Urothelium cell line (cell line): ENCODE measurements around the gene C4orf50.

Source experiments
- DNase-seq: peaks from one replicate; pipeline ENCODE4 v3.0.0; 2011; ENCODE audit warnings: low spot score, mixed read lengths
- FAIRE-seq: peaks from 2 replicates; lab custom pipeline; 2011; peaks lifted over from hg19 to GRCh38; lab: Jason Lieb, UNC

Gene C4orf50

DNA sequence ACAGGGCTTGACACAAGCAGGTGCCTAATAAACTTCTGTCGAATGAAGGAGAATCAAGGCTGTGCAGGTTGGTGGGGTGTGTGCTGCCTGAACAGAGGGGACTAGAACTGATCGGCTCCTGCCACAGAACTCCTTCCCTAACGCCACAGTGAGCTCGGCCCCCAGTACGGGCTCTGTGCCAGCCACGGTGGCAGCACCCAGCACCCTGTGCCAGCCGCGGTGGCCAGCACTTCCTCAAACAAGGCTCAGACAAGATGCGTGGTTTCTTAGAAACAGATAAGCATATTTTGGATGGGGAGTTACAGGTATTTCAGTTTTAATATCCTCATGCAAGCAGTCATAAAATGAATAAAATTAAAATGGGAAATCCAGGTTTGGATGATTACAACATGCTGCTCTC is 26.0 kb upstream of the C4orf50 start:
- DNase-seq (no peak), FAIRE-seq (no peak)

DNA sequence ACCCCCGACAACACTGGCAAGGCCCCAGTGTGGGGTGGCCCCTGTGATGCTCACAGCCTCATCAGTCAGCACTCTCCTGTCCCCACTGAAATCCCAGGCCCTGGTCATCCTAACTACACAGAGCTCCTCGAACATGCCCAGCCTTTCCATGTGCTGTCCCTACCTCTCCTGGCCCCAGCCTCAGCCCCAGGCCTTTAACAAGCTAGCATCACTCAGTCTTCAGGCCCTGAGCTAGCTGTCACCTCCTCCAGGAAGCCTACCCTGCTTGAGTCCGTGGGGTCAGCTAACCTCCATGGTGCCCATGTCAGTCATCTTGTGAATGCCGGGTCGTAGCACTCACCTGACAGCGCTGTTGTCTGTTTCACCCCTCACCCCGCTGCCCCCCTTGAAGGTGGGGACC is 25.6 kb upstream of the C4orf50 start:
- FAIRE-seq = no peak
- no peak for DNase-seq

DNA sequence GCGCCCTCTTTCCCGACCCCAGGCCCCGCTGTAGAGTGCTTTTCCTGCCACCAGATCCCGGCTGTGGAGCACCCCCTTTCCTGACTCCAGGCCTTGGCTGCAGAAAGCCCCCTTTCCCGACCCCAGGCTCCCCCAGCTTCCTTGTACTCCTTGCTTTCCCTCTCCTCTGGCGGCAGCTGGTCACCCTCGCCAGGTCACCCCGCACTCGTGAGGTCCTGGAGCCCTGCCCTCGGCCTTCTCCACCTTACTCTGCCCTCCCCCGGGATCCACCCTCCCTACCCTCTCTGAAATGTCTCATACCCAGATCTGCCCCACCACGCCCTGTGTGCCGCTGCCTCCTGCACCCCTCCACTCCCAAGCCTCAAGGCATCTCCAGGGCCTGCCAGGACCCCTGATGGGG is 25.0 kb upstream of the C4orf50 start:
- no peak for DNase-seq
- FAIRE-seq = no peak

DNA sequence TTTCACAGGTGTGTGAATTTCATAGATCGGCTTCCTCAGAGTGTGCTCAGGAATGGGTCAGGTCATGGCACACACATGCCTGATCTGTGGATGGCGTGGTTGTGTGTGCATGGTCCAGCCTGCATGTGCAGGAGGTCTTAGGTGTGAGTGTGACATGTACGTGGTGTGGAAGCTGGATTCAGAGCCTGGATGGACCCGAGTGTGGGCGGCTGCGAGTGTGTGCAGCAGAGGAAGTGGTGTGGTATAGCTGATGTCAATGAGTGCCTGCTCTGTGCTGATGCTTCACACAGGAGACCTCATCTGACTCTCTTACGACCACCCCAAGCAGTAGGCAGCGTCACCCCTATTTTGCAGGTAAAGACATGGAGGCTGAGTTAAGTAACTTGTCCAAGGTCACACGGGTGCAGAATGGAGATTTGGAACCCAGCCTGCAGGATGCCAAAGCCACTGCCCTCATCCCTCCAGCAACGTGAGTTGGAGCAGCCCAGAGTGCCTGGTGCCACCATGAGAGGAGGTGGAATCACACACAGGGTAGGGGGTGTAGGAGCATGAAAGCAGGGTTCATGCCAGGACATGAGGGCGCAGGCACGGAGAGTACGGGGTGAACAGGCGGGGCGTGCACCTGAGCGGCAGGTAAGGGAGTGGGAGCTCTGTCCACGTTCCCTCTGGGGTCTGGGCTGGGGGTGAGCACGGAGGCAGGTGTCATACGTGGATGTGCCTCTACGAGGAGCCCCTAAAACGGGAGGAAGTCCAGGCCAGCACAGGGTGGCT is 24.2 kb upstream of the C4orf50 start:
- no peak for DNase-seq
- FAIRE-seq = no peak

GRCh38 chr4:6041800-6042199 is 23.6 kb upstream of the C4orf50 start:
- DNase-seq (no peak), FAIRE-seq (no peak)

DNA sequence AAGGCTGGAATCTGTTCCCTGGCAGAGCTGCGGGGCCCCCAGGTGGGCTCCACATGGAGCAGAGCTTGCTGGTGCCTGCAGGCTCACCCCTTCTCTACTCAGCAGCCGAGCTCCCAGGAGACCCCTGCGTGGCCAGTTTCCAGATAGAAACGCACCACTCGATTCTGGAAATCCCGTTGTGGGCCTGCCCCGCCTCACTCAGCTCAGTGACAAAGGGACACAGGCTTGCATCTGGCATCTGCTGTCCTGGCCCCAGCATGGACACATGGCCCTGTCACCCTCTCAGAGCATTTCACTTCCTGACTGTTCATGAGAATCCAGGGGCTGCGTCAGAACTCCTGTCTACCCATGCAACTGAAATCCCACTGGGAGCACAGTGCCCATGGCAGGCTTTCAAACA is 20.5 kb upstream of the C4orf50 start:
- DNase-seq = no peak
- FAIRE-seq = no peak

GRCh38 chr4:6035786-6036185 is 17.6 kb upstream of the C4orf50 start:
- no peak for FAIRE-seq
- no peak for DNase-seq

DNA sequence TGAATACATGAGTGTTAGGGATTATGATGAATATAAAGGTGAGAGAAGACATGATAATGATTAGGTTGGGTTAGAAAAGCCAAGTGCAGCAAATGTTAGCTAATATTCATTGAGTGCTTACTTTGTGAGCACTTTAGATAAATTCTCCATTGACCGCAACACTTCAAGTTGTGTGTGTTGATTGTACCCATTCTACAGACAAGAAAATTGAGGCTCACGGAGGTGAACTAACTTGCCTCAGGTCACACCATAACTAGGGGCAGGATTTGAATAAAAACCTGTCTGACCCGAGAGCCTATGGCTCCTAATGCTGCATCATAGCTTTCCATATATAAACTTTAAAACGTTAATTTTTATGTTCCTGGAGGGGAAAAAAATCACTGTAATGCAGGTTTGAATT is 15.2 kb upstream of the C4orf50 start:
- DNase-seq (no peak), FAIRE-seq (no peak)

GRCh38 chr4:6032249-6033244 is 14.3 kb upstream of the C4orf50 start:
- DNase-seq = no peak
- FAIRE-seq = no peak

GRCh38 chr4:6031846-6032245 is 13.6 kb upstream of the C4orf50 start:
- DNase-seq (no peak), FAIRE-seq (no peak)

GRCh38 chr4:6030679-6031078 is 12.4 kb upstream of the C4orf50 start:
- no peak for FAIRE-seq
- no peak for DNase-seq

DNA sequence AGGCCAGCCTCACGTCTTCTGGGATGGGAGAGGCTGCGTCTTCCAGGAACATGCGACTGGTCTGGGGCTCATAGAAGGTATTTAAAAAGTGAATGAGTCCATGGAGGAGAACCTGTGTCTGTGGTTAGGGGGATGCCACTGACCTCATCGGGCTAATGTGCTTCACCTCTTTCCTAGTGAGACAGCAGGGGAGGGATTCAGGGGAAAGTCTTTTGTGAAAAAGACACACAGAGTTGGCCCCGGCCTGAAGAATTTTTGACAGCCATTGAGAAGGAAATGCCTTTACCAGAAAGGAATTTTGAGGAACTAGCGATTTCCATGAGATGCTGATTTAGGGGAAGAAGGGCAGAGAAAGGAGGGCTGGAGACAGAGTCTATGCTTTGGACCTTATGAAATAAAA is 11.0 kb upstream of the C4orf50 start:
- FAIRE-seq = no peak
- DNase-seq = no peak

GRCh38 chr4:6028168-6028567 is 9.9 kb upstream of the C4orf50 start:
- no peak for DNase-seq
- FAIRE-seq = no peak

DNA sequence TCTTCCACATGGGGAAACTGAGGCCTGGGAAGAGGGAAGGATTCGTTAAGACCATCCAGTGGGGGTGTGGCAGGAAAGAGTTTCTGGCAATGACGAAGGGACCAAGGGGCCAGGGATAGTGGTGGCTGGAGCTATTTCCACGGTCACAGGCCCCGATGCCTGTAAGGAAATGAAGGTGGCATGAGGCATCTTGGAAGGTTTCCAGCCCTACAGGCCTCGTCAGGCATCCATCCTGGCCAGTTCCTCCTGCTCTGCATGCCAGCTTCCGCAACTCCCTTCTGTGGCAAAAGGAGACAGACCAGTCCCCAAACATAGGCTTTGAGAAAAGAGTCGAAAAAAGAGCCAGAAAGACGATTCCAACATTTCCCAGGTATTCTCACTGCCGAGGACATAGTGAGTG is 9.2 kb upstream of the C4orf50 start:
- DNase-seq (no peak), FAIRE-seq (no peak)

GRCh38 chr4:6024313-6024960 is 6.2 kb upstream of the C4orf50 start:
- DNase-seq (no peak), FAIRE-seq (no peak)

DNA sequence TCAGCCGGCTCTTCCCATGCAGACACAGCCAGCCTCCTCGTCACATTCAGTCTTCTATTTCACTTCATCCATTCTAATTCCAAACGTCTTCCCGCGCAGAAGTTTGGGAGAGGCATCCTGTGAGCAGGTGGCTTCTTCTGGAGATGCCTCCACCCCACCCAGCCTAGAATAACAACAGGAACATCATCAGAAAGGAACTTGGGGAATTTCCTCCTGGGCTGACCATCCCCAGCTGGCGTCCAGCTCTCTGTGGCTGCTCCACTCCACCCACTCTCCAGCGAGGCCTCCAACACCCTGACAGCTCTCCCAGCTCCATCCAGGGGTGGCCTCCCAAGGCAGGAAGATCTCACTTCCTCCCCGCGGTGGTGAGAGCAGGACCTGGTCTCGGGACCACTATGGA is 5.5 kb upstream of the C4orf50 start:
- FAIRE-seq = no peak
- no peak for DNase-seq

- FAIRE-seq (no peak), DNase-seq (no peak)
Observed at GRCh38 chr4:6022607-6023288, 4.5 kb upstream of the C4orf50 start.

- DNase-seq (no peak), FAIRE-seq (no peak)
Observed at GRCh38 chr4:6021831-6022606, 3.8 kb upstream of the C4orf50 start.

DNA sequence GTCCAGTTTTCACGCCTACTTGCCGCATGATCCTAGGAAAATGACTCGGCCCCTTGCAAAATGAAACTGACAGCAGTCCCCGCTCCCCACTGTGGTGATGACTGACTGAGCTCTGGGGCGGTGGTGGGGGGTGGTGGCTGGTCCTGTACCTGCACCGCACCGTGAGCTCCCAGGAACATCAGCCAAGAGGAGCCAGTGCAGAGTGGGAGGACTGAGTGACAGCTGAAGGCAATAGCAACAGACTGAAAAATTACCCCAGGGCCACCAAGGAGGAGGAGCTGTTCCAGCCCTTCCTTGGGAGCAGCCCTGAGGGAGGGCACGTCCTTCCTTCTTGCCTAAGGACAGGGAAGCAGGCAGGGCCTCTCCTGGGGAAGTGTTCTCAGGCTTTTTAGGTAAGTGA is 2.4 kb upstream of the C4orf50 start:
- DNase-seq = no peak

More for the DNA sequence above, 2.4 kb upstream of the C4orf50 start:
- no peak for FAIRE-seq
